Measurements from ENCODE around the gene PRKACA. TPM values are rescaled to one million over a fixed set of nuclear protein-coding genes. Genes with fewer than 3 reads are reported as not detected.

Gene PRKACA
- total RNA-seq, 1 donor from 2014 or later, result 28.0 TPM

DNA sequence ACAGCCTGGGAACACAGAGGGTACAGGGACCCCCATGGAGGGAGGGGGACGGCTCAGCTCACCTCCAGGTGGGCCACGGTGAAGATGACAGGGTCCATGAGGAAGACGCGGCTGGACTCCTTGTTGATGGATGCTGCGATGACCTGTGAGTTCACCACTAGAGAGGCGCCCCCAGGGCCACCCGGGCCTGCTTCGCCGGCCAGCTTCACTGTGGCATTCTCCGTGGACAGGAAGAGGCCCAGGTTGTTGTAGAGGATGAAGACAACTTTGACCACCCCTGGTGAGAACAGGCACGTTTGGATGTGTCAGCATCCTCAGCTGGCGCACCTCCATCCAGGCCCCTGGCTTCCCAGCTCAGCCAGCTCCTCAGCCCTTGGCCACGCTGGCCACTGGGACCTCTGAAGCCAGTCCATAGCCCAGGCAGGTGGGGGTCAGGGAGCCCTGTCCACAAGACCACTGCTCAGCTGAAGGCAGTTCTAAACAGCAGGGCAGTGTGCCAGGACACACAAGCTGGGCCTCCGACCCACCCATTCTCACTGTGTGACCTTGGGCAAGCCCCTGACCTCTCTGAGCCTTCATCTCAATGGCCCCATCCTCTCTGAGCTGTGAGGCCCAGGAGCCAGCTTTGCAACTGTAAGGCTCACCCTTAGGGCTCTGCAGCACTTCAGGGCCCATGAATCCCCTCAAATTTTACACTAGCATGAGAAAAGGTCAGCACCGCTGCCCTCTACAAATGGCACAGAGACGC is 40.9 kb upstream of the PRKACA start:
- H3K4me3 ChIP-seq, result no peak overlapping the region
- H3K4me1 ChIP-seq, result no peaks in the 10 kb centered on the region
- peaks cover 3 to 42% of the 10 kb centered on the region in 2 donors for H3K36me3 ChIP-seq
- no peaks in the 10 kb centered on the region for H3K9me3 ChIP-seq
- no peaks in the 10 kb centered on the region for H3K27me3 ChIP-seq
- TF ChIP-seq CTCF (IDR thresholded peaks at IDR 0.05), result no peak
- no peak for TF ChIP-seq POLR2AphosphoS5 (IDR thresholded peaks at IDR 0.05; ENCODE audit: insufficient read depth in 1 of 2, low read depth in 1 of 2)
- no peak for TF ChIP-seq POLR2A (IDR thresholded peaks at IDR 0.05)
- no peak overlapping the region for H3K27ac ChIP-seq
- intact Hi-C loops (cut with DNase I), result no loop called here
- no peak for DNase-seq (ENCODE audit: extremely low spot score in 2 of 2)

GRCh38 chr19:14156971-14157717 is 39.6 kb upstream of the PRKACA start:
- Histone ChIP-seq H3K27me3 (no peaks in the 10 kb centered on the region), H3K36me3 (peaks cover 3 to 36% of the 10 kb centered on the region in 2 donors), H3K9me3 (no peaks in the 10 kb centered on the region), H3K4me3 (no peak overlapping the region), H3K4me1 (no peaks in the 10 kb centered on the region), H3K27ac (no peak overlapping the region)
- no peak for DNase-seq (ENCODE audit: extremely low spot score in 2 of 2)
- intact Hi-C loops (cut with DNase I), result no loop called here
- TF ChIP-seq CTCF (IDR thresholded peaks at IDR 0.05) (no peak), POLR2AphosphoS5 (IDR thresholded peaks at IDR 0.05; ENCODE audit: insufficient read depth in 1 of 2, low read depth in 1 of 2) (no peak), POLR2A (IDR thresholded peaks at IDR 0.05) (no peak)

- TF ChIP-seq CTCF (IDR thresholded peaks at IDR 0.05) (no peak), POLR2AphosphoS5 (IDR thresholded peaks at IDR 0.05; ENCODE audit: insufficient read depth in 1 of 2, low read depth in 1 of 2) (no peak), POLR2A (IDR thresholded peaks at IDR 0.05) (no peak)
- intact Hi-C loops (cut with DNase I), result no loop called here
- Histone ChIP-seq H3K9me3 (no peaks in the 10 kb centered on the region), H3K4me3 (no peak overlapping the region), H3K27me3 (no peaks in the 10 kb centered on the region), H3K27ac (no peak overlapping the region), H3K4me1 (no peaks in the 10 kb centered on the region), H3K36me3 (peaks cover 3 to 36% of the 10 kb centered on the region in 2 donors)
- no peak for DNase-seq (ENCODE audit: extremely low spot score in 2 of 2)
Observed at GRCh38 chr19:14156122-14156521, 38.6 kb upstream of the PRKACA start.

GRCh38 chr19:14155371-14155770 is 37.8 kb upstream of the PRKACA start:
- Histone ChIP-seq H3K36me3 (peaks cover 3 to 36% of the 10 kb centered on the region in 2 donors), H3K9me3 (no peaks in the 10 kb centered on the region), H3K4me3 (no peak overlapping the region), H3K27me3 (no peaks in the 10 kb centered on the region), H3K27ac (no peak overlapping the region), H3K4me1 (peaks cover 6% of the 10 kb centered on the region)
- DNase-seq (ENCODE audit: extremely low spot score in 2 of 2), result no peak
- intact Hi-C loops (cut with DNase I), result no loop called here
- TF ChIP-seq CTCF (IDR thresholded peaks at IDR 0.05), result no peak
- TF ChIP-seq POLR2A (IDR thresholded peaks at IDR 0.05), result no peak
- TF ChIP-seq POLR2AphosphoS5 (IDR thresholded peaks at IDR 0.05; ENCODE audit: insufficient read depth in 1 of 2, low read depth in 1 of 2), result no peak

DNA sequence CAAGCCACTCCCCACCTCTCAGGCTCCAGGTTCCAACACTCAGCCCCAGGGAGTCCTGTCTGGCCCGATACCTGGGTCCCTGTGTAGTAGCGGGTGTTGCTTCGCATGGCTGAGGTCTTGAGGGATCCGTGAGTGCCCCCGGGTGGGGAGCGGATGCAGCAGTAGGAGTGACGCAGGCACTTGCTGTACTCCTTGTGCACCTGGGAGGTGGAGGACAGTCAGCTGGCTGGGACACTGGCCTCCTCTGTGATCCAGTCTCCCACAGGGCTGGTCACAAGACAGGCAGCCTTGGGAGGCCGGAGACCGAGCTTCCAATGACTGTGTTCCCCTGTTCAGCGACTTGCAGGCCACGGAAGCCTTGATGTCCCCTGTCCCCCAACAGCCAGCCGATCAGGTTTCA is 35.2 kb upstream of the PRKACA start:
- no peak overlapping the region for H3K4me3 ChIP-seq
- intact Hi-C loops (cut with DNase I), result no loop called here
- H3K9me3 ChIP-seq, result no peaks in the 10 kb centered on the region
- peaks cover 29% of the 10 kb centered on the region for H3K4me1 ChIP-seq
- H3K27ac ChIP-seq, result no peak overlapping the region
- no peak for DNase-seq (ENCODE audit: extremely low spot score in 2 of 2)
- peaks cover 0 to 27% of the 10 kb centered on the region in 2 donors for H3K36me3 ChIP-seq
- H3K27me3 ChIP-seq, result no peaks in the 10 kb centered on the region
- TF ChIP-seq POLR2AphosphoS5 (IDR thresholded peaks at IDR 0.05; ENCODE audit: insufficient read depth in 1 of 2, low read depth in 1 of 2) (no peak), CTCF (IDR thresholded peaks at IDR 0.05) (no peak), POLR2A (IDR thresholded peaks at IDR 0.05) (no peak)

Measured in vagina (tissue), 2 donors.